ENCODE data around the gene PHTF2. TPM values are rescaled to one million over a fixed set of nuclear protein-coding genes. Genes with fewer than 3 reads are reported as not detected.

PHTF2 gene
- total and polyA plus RNA-seq, 7 donors = 16.7 to 101 (median 51.7) TPM

DNA sequence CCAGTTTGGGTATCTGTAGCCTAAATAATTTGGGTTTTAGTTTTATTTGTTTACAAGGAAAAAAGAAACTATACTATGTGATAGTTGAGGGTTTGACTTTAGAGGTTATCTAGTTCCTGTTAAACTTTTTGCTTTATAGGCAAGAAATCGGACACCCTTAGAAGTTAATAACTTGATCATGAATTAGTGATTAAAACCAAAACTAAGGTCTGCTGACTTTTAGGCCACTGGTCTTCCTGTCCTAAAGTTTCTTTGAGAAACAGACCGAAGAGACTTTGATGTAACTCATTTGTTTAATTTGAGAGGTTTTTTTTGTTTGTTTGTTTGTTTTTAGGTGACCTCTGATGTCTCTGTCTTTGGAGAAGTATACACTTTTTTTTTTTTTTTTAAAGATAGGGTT is 59.7 kb downstream of the PHTF2 start:
- no peaks in the 10 kb centered on the region for H3K27me3 ChIP-seq (ENCODE audit: insufficient read depth in 3 of 3, low read length in 2 of 3)
- 82 to 88% (median 86%) methylated on average over 2 of the region's 2 CpGs for WGBS, 3 donors
- H3K4me3 ChIP-seq = no peak overlapping the region
- no peak overlapping the region for H3K27ac ChIP-seq
- TF ChIP-seq, protein P1, sequence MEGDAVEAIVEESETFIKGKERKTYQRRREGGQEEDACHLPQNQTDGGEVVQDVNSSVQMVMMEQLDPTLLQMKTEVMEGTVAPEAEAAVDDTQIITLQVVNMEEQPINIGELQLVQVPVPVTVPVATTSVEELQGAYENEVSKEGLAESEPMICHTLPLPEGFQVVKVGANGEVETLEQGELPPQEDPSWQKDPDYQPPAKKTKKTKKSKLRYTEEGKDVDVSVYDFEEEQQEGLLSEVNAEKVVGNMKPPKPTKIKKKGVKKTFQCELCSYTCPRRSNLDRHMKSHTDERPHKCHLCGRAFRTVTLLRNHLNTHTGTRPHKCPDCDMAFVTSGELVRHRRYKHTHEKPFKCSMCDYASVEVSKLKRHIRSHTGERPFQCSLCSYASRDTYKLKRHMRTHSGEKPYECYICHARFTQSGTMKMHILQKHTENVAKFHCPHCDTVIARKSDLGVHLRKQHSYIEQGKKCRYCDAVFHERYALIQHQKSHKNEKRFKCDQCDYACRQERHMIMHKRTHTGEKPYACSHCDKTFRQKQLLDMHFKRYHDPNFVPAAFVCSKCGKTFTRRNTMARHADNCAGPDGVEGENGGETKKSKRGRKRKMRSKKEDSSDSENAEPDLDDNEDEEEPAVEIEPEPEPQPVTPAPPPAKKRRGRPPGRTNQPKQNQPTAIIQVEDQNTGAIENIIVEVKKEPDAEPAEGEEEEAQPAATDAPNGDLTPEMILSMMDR (IDR thresholded peaks at IDR 0.05) = no peak
- peaks cover 0 to 9% of the 10 kb centered on the region in 2 donors for H3K36me3 ChIP-seq (ENCODE audit: insufficient read depth in 1 of 2, low read depth in 1 of 2)
- intact Hi-C loops (cut with DNase I) = loop anchor here in 1 of 2 donors (1.0 kb wide), 1 partner anchor 28 kb away; no protein-coding TSS in a partner anchor
- DNase-seq = no peak
- ATAC-seq = no peak
- peaks cover 20% of the 10 kb centered on the region for H3K4me1 ChIP-seq
- peaks cover 3% of the 10 kb centered on the region for H3K9me3 ChIP-seq

DNA sequence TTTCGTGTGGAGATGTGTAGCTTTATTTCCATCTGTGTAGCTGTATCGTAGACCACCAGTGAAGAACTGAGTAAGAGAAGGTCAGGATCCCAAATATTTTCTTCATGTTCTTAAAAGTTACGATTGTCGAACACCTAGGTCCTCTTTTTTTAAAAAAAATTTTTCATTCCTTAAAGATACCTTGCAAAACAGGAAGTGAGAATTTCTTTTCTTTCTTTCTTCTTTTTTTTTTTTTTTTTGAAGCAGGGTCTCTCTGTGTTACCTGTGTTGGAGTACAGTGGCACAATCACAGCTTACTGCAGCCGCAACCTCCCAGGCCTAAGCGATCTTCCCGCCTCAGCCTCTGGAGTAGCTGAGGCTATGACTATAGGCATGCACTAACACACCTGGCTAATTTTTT is 60.8 kb downstream of the PHTF2 start:
- peaks cover 22% of the 10 kb centered on the region for H3K4me1 ChIP-seq
- no peak for ATAC-seq
- TF ChIP-seq, protein P1 (IDR thresholded peaks at IDR 0.05) = no peak
- peaks cover 3% of the 10 kb centered on the region for H3K9me3 ChIP-seq
- 94 to 96% (median 95%) methylated on average over 7 of the region's 7 CpGs for WGBS, 3 donors
- H3K27me3 ChIP-seq (ENCODE audit: insufficient read depth in 3 of 3, low read length in 2 of 3) = no peaks in the 10 kb centered on the region
- intact Hi-C loops (cut with DNase I) = no loop called here
- H3K36me3 ChIP-seq (ENCODE audit: insufficient read depth in 1 of 2, low read depth in 1 of 2) = peaks cover 0 to 8% of the 10 kb centered on the region in 2 donors
- no peak for DNase-seq
- no peak overlapping the region for H3K4me3 ChIP-seq
- no peak overlapping the region for H3K27ac ChIP-seq

DNA sequence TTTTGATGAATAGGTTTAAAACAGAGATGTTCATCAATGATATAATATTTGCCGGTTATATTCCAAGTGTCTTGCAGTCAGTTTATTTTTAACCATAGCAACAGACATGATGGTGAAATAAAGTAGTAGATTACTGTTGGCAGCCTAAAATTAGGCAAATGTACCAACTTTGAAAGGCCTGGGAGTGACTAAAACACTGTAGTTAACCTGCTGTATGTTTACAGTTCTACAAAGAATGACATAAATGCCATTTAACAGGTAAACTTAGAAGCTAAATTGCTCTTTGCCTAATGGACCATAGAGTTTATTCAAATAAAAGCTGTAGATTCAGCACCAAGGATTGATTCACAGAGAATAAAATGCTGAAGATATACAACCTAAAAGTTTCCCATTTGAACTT is 64.1 kb downstream of the PHTF2 start:
- DNase-seq = no peak
- ATAC-seq = peak in 2 of 4 donors; percentile 59 to 72
- TF ChIP-seq, protein P1 (IDR thresholded peaks at IDR 0.05) = no peak
- Histone ChIP-seq H3K27me3 (ENCODE audit: insufficient read depth in 3 of 3, low read length in 2 of 3) (no peaks in the 10 kb centered on the region), H3K36me3 (ENCODE audit: insufficient read depth in 1 of 2, low read depth in 1 of 2) (no peaks in the 10 kb centered on the region), H3K27ac (peak overlapping the region; percentile 4), H3K4me3 (no peak overlapping the region), H3K9me3 (no peaks in the 10 kb centered on the region), H3K4me1 (peaks cover 31% of the 10 kb centered on the region)
- intact Hi-C loops (cut with DNase I) = no loop called here
- WGBS, 3 donors = 26 to 35% (median 29%) methylated on average over 1 of the region's 1 CpG

DNA sequence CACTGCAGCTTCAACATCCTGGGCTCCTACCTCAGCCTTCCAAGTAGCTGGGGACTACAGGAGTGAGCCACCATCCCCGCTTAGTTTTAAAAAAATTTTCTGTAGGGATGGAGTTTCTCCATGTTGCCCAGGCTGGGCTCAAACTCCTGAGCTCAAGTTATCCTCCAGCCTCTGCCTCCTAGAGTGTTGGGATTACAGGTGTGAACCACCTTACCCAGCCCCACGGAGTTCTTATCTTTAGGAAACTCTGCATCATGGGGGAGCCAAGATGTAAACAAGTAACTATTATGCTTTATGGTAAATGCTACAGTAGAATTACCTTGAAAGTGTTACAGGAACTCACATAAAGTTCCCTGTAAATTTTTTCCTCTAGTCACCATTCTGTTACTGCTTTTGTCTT is 65.3 kb downstream of the PHTF2 start:
- ATAC-seq (peak in 1 of 4 donors; percentile 26), DNase-seq (no peak)
- no peaks in the 10 kb centered on the region for H3K36me3 ChIP-seq (ENCODE audit: insufficient read depth in 1 of 2, low read depth in 1 of 2)
- H3K4me3 ChIP-seq = no peak overlapping the region
- no peaks in the 10 kb centered on the region for H3K9me3 ChIP-seq
- H3K4me1 ChIP-seq = peaks cover 25% of the 10 kb centered on the region
- no peaks in the 10 kb centered on the region for H3K27me3 ChIP-seq (ENCODE audit: insufficient read depth in 3 of 3, low read length in 2 of 3)
- no peak overlapping the region for H3K27ac ChIP-seq
- TF ChIP-seq, protein P1 (IDR thresholded peaks at IDR 0.05) = no peak
- intact Hi-C loops (cut with DNase I) = no loop called here
- WGBS, 3 donors = 89 to 91% (median 91%) methylated on average over 2 of the region's 2 CpGs

DNA sequence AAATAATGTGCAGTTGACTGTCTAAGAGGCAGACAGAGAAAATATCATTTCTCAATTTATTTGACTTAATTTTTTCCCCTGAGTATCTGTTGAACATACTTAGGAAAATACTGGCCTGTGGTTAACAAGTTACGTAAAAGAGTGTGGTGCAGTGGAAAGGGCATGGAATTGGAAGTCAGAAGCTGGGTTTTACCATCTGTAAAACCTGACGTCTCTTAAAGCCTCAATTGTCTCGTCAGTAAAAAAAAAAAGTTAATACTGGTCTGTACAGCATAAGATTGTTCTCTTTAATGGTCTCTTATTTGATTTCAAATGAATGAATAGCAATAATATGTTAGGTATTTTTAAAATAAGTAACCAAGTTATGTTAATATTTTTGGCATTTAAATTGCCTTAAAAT is 67.8 kb downstream of the PHTF2 start:
- ATAC-seq = no peak

More for the DNA sequence above, 67.8 kb downstream of the PHTF2 start:
- intact Hi-C loops (cut with DNase I) = no loop called here
- H3K27ac ChIP-seq = no peak overlapping the region
- no peaks in the 10 kb centered on the region for H3K36me3 ChIP-seq (ENCODE audit: insufficient read depth in 1 of 2, low read depth in 1 of 2)
- H3K27me3 ChIP-seq (ENCODE audit: insufficient read depth in 3 of 3, low read length in 2 of 3) = no peaks in the 10 kb centered on the region
- WGBS, 3 donors = 55 to 88% (median 76%) methylated on average over 3 of the region's 3 CpGs
- TF ChIP-seq, protein P1 (IDR thresholded peaks at IDR 0.05) = no peak
- H3K4me1 ChIP-seq = peaks cover 25% of the 10 kb centered on the region
- no peaks in the 10 kb centered on the region for H3K9me3 ChIP-seq
- DNase-seq = no peak
- H3K4me3 ChIP-seq = no peak overlapping the region

Data from psoas muscle (tissue), 8 donors.